MCF 10A (cell line): ENCODE measurements around the gene FLNA. TPM values are rescaled to one million over a fixed set of nuclear protein-coding genes. Genes with fewer than 3 reads are reported as not detected.

Experiments used
- BruUV-seq: library from RNA; stranded (reverse); fragments of 400-500 nt; replicated peaks from 2 replicates; lab custom pipeline; 2021; lab: Mats Ljungman, UMichigan
- CTCF ChIA-PET: fragments of 300-600 bp; sonication (Branson Sonifier 250); formaldehyde crosslinking; extraction: SDS; loops from one replicate; lab custom pipeline; 2021; ENCODE audit warnings: antibody characterized with exemption, inconsistent platforms; lab: Yijun Ruan, JAX
- POLR2A ChIA-PET: fragments of 300-600, 350-650 bp; sonication (Branson Sonifier 250); formaldehyde crosslinking; extraction: SDS; loops from one replicate; lab custom pipeline; 2020; ENCODE audit warnings: antibody characterized with exemption, inconsistent platforms; lab: Yijun Ruan, JAX
- DNase-seq: peaks from one replicate; pipeline ENCODE4 v3.0.0-alpha.2; 2018; ENCODE audit not compliant: unreplicated experiment
- H3K27ac Mint-ChIP-seq: one replicate; pipeline ENCODE4 v1.8.0; 2022; ENCODE audit warnings: mild to moderate bottlenecking, low read depth, mixed read lengths; ENCODE audit not compliant: unreplicated experiment
- H3K27me3 Mint-ChIP-seq: one replicate; pipeline ENCODE4 v1.8.0; 2022; ENCODE audit warnings: mixed read lengths; ENCODE audit not compliant: insufficient read depth, unreplicated experiment
- H3K36me3 Mint-ChIP-seq: one replicate; pipeline ENCODE4 v1.8.0; 2022; ENCODE audit warnings: mild to moderate bottlenecking, moderate library complexity, mixed read lengths; ENCODE audit not compliant: insufficient read depth, unreplicated experiment
- H3K4me1 Mint-ChIP-seq: one replicate; pipeline ENCODE4 v1.8.0; 2022; ENCODE audit warnings: mixed read lengths; ENCODE audit not compliant: insufficient read depth, unreplicated experiment
- H3K4me3 Mint-ChIP-seq: one replicate; pipeline ENCODE4 v1.8.0; 2022; ENCODE audit warnings: mild to moderate bottlenecking, moderate library complexity, mixed read lengths; ENCODE audit not compliant: unreplicated experiment
- H3K9me3 Mint-ChIP-seq: one replicate; pipeline ENCODE4 v1.8.0; 2022; ENCODE audit warnings: mixed read lengths; ENCODE audit not compliant: unreplicated experiment
- intact Hi-C: fragments of 100-400 bp; cut with micrococcal nuclease; formaldehyde crosslinking; loops from 2 replicates; pipeline ENCODE4 v1.14.1; 2022
- total RNA-seq: library from RNA; stranded (reverse); gene quantifications from 2 replicates; pipeline ENCODE4 v1.2.3, GENCODE V29; 2022
- TF ChIP-seq, protein P1 (sequence below): fragments of 200-600 bp; IDR thresholded peaks from one replicate; pipeline ENCODE4 v1.8.0; 2022; ENCODE audit warnings: antibody characterized with exemption, mild to moderate bottlenecking; ENCODE audit not compliant: unreplicated experiment

The FLNA gene
- total RNA-seq, 1 experiment from 2014 or later: 1,218 TPM

DNA sequence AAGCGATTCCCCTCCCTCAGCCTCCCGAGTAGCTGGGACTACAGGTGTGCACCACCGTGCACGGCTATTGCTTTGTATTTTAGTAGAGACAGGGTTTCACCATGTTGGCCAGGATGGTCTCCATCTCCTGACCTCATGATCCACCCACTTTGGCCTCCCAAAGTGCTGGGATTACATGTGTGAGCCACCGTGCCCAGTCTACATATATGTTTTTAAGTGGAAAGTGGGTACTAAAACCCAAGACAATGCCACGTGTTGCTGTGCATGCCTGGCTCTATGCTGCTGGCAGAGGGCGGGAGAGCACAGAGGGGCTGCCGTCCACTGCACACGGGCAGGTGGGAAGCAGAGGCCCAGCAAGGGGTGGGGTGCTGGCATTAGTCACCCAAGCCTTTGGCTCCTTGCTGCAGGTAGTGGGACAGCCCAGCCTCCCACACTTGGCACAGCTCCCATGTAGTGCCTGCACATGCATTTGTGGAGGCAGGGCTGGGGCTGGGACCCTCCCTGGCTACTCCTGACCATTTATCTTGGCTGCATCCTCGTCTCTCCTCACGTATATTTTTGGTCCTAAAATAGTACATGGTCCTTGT is 8.1 kb upstream of the FLNA start:
- Mint-ChIP-seq H3K4me1 (peaks cover 12% of the 10 kb centered on the region), H3K27ac (no peak overlapping the region), H3K4me3 (no peak overlapping the region), H3K9me3 (no peaks in the 10 kb centered on the region), H3K36me3 (peaks cover 20% of the 10 kb centered on the region), H3K27me3 (no peaks in the 10 kb centered on the region)
- BruUV-seq: no TSS peak
- CTCF ChIA-PET: interaction anchor here (0.6 to 1.5 kb wide), 3 partner anchors 9 to 27 kb away, joined by 3 to 8 read pairs (median 6); no protein-coding TSS in a partner anchor
- TF ChIP-seq, protein P1, sequence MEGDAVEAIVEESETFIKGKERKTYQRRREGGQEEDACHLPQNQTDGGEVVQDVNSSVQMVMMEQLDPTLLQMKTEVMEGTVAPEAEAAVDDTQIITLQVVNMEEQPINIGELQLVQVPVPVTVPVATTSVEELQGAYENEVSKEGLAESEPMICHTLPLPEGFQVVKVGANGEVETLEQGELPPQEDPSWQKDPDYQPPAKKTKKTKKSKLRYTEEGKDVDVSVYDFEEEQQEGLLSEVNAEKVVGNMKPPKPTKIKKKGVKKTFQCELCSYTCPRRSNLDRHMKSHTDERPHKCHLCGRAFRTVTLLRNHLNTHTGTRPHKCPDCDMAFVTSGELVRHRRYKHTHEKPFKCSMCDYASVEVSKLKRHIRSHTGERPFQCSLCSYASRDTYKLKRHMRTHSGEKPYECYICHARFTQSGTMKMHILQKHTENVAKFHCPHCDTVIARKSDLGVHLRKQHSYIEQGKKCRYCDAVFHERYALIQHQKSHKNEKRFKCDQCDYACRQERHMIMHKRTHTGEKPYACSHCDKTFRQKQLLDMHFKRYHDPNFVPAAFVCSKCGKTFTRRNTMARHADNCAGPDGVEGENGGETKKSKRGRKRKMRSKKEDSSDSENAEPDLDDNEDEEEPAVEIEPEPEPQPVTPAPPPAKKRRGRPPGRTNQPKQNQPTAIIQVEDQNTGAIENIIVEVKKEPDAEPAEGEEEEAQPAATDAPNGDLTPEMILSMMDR: no peak
- POLR2A ChIA-PET: interaction anchor here (0.5 to 2.4 kb wide), 6 partner anchors 9 to 597 kb away, joined by 3 to 16 read pairs (median 4); partner anchors contain the start of gene RPL10
- intact Hi-C loops: no loop called here
- DNase-seq: peak; percentile 72

DNA sequence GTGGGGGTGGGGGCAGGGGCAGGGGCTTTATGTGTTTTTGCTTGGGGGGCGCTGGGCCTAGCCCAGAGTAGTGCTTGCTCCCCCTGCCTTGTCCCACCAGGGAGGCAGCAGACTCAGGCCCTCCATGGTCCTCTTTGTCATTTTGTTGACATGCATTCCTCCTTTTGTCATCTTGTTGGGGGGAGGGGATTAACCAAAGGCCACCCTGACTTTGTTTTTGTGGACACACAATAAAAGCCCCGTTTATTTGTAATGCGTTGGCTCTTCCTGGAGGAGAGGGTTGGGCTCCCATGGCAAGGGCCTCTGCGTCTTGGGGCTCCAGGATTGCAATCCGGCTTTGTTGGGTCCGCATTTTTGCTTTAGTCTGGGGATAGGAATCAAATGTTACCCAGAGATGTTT is 6.8 kb upstream of the FLNA start:
- Mint-ChIP-seq H3K27ac (no peak overlapping the region), H3K9me3 (no peaks in the 10 kb centered on the region), H3K27me3 (no peaks in the 10 kb centered on the region), H3K4me3 (peak overlapping the region; percentile 77), H3K36me3 (peaks cover 25% of the 10 kb centered on the region), H3K4me1 (peaks cover 12% of the 10 kb centered on the region)
- no peak for DNase-seq
- intact Hi-C loops: no loop called here
- ChIA-PET POLR2A (interaction anchor here (0.6 to 2.0 kb wide), 4 partner anchors 10 to 270 kb away, joined by 3 to 6 read pairs (median 3); no protein-coding TSS in a partner anchor), CTCF (interaction anchor here (0.5 to 1.5 kb wide), 2 partner anchors 8 to 144 kb away, joined by 3 to 8 read pairs; no protein-coding TSS in a partner anchor)
- BruUV-seq: no TSS peak
- TF ChIP-seq, protein P1: no peak

DNA sequence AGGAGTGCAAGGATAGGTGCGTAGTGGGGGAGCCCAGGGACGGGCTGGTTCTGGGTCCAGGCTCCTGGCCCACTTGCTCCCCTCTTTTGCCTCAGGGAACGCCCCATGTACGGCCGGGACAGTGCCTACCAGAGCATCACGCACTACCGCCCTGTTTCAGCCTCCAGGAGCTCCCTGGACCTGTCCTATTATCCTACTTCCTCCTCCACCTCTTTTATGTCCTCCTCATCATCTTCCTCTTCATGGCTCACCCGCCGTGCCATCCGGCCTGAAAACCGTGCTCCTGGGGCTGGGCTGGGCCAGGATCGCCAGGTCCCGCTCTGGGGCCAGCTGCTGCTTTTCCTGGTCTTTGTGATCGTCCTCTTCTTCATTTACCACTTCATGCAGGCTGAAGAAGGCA is 6.4 kb upstream of the FLNA start:
- TF ChIP-seq, protein P1: no peak
- intact Hi-C loops: no loop called here
- Mint-ChIP-seq H3K36me3 (peaks cover 25% of the 10 kb centered on the region), H3K27ac (no peak overlapping the region), H3K27me3 (no peaks in the 10 kb centered on the region), H3K4me3 (peak overlapping the region; percentile 77), H3K9me3 (no peaks in the 10 kb centered on the region), H3K4me1 (peaks cover 12% of the 10 kb centered on the region)
- BruUV-seq: no TSS peak
- POLR2A ChIA-PET: interaction anchor here (2.4 kb wide), 1 partner anchor 17 kb away, joined by 23 read pairs; the partner anchor contains the start of gene RPL10
- DNase-seq: no peak
- CTCF ChIA-PET: interaction anchor here (0.5 to 1.2 kb wide), 2 partner anchors 16 to 144 kb away, joined by 3 to 5 read pairs; no protein-coding TSS in a partner anchor

DNA sequence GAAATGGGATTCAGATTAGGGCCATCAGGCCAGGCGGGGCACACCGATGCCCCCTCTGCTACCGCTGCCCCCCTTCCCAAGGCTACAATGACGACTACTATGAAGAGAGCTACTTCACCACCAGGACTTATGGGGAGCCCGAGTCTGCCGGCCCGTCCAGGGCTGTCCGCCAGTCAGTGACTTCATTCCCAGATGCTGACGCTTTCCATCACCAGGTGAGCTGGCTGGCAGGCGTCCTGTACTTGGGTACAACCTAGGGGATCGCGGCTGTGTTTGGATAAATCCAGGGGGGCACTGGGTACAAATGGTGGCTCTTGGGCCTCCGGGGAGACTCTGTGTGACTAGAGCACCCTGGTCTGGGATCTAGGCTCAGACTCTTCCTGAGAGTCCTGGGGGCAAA is 5.7 kb upstream of the FLNA start:
- Mint-ChIP-seq H3K36me3 (peaks cover 25% of the 10 kb centered on the region), H3K27me3 (no peaks in the 10 kb centered on the region), H3K27ac (peak overlapping the region; percentile 95), H3K9me3 (no peaks in the 10 kb centered on the region), H3K4me1 (peaks cover 12% of the 10 kb centered on the region), H3K4me3 (peak overlapping the region; percentile 77)
- ChIA-PET CTCF (interaction anchor here (1.2 kb wide), 1 partner anchor 17 kb away, joined by 5 read pairs; no protein-coding TSS in a partner anchor), POLR2A (interaction anchor here (0.6 to 2.4 kb wide), 3 partner anchors 10 to 162 kb away, joined by 4 to 23 read pairs (median 15); partner anchors contain the start of gene RPL10)
- TF ChIP-seq, protein P1: no peak
- TSS peak; percentile 79 for BruUV-seq
- DNase-seq: no peak
- intact Hi-C loops: no loop called here
